Measurements from ENCODE around the gene NSUN4. TPM values are rescaled to one million over a fixed set of nuclear protein-coding genes. Genes with fewer than 3 reads are reported as not detected.

Gene NSUN4
- total and polyA plus RNA-seq, 2 of the 13 experiments (the other 11 are each of a cell fraction or from before 2014, with no cell fraction given), result 21.5 to 23.5 TPM

DNA sequence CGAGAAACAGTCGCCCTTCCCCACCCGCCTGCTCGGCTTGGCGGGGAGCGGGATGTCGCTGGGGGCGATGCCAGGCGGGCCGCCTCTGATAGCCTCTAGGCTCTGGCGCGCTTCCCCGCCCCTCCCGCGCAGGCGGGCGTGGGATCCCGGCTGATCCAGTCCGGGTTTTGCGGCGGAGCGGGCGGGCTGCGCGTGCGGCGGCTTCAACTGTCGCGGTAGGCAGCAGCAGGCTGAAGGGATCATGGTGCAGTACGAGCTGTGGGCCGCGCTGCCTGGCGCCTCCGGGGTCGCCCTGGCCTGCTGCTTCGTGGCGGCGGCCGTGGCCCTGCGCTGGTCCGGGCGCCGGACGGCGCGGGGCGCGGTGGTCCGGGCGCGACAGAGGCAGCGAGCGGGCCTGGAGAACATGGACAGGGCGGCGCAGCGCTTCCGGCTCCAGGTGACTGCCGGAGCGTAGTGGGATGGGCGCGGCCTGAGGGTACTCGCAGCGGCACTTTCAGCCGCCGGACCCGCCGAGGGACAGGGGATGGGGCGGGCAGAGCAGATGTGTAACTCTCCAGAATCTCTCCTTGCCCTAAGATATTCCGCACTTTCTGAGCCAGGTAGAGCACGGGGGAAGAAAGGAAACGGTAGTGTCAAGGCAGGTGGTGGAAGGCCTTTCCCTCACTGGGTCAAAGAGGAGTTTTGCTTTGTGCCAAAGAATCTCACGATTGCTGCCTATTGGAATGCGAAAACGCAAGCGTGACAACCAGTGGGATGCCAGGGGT is 53.7 kb downstream of the NSUN4 start, which contains the start of gene FAAH (continued):
- TF ChIP-seq, protein P1, sequence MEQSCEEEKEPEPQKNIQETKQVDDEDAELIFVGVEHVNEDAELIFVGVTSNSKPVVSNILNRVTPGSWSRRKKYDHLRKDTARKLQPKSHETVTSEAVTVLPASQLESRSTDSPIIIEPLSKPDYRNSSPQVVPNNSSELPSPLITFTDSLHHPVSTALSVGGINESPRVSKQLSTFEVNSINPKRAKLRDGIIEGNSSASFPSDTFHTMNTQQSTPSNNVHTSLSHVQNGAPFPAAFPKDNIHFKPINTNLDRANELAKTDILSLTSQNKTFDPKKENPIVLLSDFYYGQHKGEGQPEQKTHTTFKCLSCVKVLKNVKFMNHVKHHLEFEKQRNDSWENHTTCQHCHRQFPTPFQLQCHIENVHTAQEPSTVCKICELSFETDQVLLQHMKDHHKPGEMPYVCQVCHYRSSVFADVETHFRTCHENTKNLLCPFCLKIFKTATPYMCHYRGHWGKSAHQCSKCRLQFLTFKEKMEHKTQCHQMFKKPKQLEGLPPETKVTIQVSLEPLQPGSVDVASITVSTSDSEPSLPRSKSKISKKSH (CRISPR knock-in tag; IDR thresholded peaks at IDR 0.05; ENCODE audit: borderline replicate concordance), result peak; percentile 94
- TF ChIP-seq SAP130 (CRISPR knock-in tag; IDR thresholded peaks at IDR 0.05; ENCODE audit: low read depth), result peak; percentile 57; the same call in 1 of the 2 replicates
- no peak for TF ChIP-seq ZNF460 (CRISPR knock-in tag; IDR thresholded peaks at IDR 0.05; ENCODE audit: borderline replicate concordance)
- TF ChIP-seq, protein P2, sequence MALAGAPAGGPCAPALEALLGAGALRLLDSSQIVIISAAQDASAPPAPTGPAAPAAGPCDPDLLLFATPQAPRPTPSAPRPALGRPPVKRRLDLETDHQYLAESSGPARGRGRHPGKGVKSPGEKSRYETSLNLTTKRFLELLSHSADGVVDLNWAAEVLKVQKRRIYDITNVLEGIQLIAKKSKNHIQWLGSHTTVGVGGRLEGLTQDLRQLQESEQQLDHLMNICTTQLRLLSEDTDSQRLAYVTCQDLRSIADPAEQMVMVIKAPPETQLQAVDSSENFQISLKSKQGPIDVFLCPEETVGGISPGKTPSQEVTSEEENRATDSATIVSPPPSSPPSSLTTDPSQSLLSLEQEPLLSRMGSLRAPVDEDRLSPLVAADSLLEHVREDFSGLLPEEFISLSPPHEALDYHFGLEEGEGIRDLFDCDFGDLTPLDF (CRISPR knock-in tag; IDR thresholded peaks at IDR 0.05), result peak; percentile 92
- TF ChIP-seq ZNF350 (CRISPR knock-in tag; IDR thresholded peaks at IDR 0.05; ENCODE audit: borderline replicate concordance, low read depth), result no peak
- 0 out of 2 replicates have a peak, but pooled peaks have one; percentile 34 for TF ChIP-seq ZNF12 (CRISPR knock-in tag; IDR thresholded peaks at IDR 0.05)
- peak; percentile 96 for TF ChIP-seq SRY (CRISPR knock-in tag; IDR thresholded peaks at IDR 0.05)
- 0 out of 2 replicates have a peak, but pooled peaks have one; percentile 53 for TF ChIP-seq ZNF552 (CRISPR knock-in tag; IDR thresholded peaks at IDR 0.05; ENCODE audit: borderline replicate concordance)
- TF ChIP-seq ZNF274 (CRISPR knock-in tag; IDR thresholded peaks at IDR 0.05), result peak; percentile 91
- TF ChIP-seq FOXK1 (CRISPR knock-in tag; IDR thresholded peaks at IDR 0.05; ENCODE audit: borderline replicate concordance, low read depth), result peak; percentile 35; the same call in 1 of the 2 replicates
- TF ChIP-seq NFIC (IDR thresholded peaks at IDR 0.05; ENCODE audit: low read length), result no peak
- TF ChIP-seq GLI4 (CRISPR knock-in tag; IDR thresholded peaks at IDR 0.05; ENCODE audit: borderline replicate concordance), result 0 out of 2 replicates have a peak, but pooled peaks have one; percentile 35
- 0 out of 2 replicates have a peak, but pooled peaks have one; percentile 36 for TF ChIP-seq KDM6A (CRISPR knock-in tag; IDR thresholded peaks at IDR 0.05; ENCODE audit: low read depth)
- TF ChIP-seq, protein P3, sequence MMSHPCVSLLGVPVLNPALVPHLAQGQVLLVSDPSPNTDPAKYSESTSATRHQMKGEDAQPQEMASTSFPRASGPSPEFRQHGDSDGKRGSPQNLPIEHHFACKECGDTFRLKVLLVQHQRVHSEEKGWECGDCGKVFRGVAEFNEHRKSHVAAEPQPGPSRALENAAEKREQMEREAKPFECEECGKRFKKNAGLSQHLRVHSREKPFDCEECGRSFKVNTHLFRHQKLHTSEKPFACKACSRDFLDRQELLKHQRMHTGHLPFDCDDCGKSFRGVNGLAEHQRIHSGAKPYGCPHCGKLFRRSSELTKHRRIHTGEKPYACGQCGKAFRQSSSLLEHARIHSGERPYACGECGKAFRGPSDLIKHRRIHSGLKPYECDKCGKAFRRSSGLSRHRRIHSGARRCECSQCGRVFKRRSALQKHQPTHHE (CRISPR knock-in tag; IDR thresholded peaks at IDR 0.05; ENCODE audit: borderline replicate concordance), result no peak
- no peak for TF ChIP-seq RCOR2 (CRISPR knock-in tag; IDR thresholded peaks at IDR 0.05)
- TF ChIP-seq, protein P4, sequence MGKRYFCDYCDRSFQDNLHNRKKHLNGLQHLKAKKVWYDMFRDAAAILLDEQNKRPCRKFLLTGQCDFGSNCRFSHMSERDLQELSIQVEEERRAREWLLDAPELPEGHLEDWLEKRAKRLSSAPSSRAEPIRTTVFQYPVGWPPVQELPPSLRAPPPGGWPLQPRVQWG (CRISPR knock-in tag; IDR thresholded peaks at IDR 0.05; ENCODE audit: borderline replicate concordance, low read depth), result peak; percentile 45; the same call in 1 of the 2 replicates
- no peak for TF ChIP-seq TCF12 (IDR thresholded peaks at IDR 0.05)
- no peak for TF ChIP-seq TCF12 (CRISPR knock-in tag; IDR thresholded peaks at IDR 0.05)
- TF ChIP-seq, protein P5, sequence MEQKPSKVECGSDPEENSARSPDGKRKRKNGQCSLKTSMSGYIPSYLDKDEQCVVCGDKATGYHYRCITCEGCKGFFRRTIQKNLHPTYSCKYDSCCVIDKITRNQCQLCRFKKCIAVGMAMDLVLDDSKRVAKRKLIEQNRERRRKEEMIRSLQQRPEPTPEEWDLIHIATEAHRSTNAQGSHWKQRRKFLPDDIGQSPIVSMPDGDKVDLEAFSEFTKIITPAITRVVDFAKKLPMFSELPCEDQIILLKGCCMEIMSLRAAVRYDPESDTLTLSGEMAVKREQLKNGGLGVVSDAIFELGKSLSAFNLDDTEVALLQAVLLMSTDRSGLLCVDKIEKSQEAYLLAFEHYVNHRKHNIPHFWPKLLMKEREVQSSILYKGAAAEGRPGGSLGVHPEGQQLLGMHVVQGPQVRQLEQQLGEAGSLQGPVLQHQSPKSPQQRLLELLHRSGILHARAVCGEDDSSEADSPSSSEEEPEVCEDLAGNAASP (CRISPR knock-in tag; IDR thresholded peaks at IDR 0.05; ENCODE audit: borderline replicate concordance), result peak; percentile 84
- peak; percentile 56; the same call in 1 of the 2 replicates for TF ChIP-seq ZBTB20 (CRISPR knock-in tag; IDR thresholded peaks at IDR 0.05; ENCODE audit: borderline replicate concordance, low read depth)
- TF ChIP-seq IKZF4 (CRISPR knock-in tag; IDR thresholded peaks at IDR 0.05; ENCODE audit: borderline replicate concordance, low read depth, not compliant biosample characterization), result peak; percentile 96
- TF ChIP-seq NFE2 (CRISPR knock-in tag; IDR thresholded peaks at IDR 0.05), result no peak

Data from HepG2 (cell line).